Erythroblast (primary cell): ENCODE results near the gene AGAP5.

Experiments used
- DNase-seq, 2 experiments: peaks; one replicate each; lab custom pipeline; 2025; lab: John Stamatoyannopoulos, UW
- GATA1 ChIP-seq: IDR thresholded peaks from 2 replicates; pipeline ENCODE4 v1.6.1; 2011; ENCODE audit warnings: low read depth, mild to moderate bottlenecking, control low read depth, low read length, moderate library complexity
- POLR2A ChIP-seq: IDR thresholded peaks from 2 replicates; pipeline ENCODE4 v1.6.1; 2011; ENCODE audit warnings: mild to moderate bottlenecking, low read length

The AGAP5 gene

DNA sequence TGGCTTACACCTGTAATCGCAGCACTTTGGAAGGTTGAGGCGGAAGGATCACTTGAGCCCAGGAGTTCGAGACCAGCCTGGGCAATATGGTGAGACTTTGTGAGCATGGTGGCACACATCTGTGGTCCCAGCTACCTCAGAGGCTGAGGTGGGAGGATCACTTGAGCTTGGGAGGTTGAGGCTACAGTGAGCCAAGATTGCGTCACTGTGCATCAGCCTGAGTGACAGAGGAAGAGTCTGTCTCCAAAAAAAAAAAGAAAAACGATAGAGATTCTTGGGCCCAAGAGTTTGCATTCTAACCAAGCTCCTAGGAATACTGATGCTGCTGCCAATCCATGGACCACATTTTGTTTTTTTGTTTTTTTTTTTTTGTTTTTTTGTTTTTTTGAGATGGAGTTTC lies 68.7 kb downstream of the AGAP5 start:
- TF ChIP-seq POLR2A = no peak
- no peak for TF ChIP-seq GATA1
- no peak for DNase-seq

DNA sequence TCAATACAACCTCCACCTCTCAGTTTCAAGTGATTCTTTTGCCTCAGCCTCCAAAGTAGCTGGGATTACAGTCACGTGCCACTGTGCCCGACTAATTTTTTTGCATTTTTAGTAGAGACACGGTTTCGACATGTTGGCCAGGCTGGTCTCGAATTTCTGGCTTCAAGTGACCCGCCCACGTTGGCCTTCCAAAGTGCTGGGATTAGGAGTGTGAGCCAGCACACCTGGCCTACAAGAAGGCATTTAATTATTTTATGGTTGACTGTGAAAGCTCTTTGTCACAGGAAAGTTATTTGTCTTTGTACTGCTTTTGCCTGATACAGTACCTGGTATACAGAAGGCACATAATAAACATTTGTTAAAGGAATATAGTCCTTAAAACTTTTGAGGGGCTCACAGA lies 69.5 kb downstream of the AGAP5 start:
- no peak for DNase-seq
- TF ChIP-seq GATA1 (no peak), POLR2A (no peak)

DNA sequence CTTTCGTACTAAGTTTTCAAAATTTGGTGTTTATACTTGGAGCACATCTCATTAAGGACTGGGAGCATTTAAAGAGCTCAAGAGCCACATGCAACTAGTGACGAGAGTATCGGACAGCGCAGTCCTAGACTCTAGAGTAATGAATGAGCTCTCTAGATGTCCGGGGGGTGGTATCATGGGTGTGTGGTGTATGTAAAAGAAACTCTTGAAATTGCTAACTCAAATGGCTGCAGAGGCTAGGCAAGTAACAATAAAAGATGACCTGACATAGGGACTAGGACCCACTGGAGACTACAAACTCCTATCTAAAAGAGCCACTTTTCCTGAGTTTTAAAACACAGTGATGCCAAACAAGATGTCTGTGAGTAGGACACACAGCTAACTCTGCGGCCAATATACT lies 70.6 kb downstream of the AGAP5 start:
- DNase-seq = no peak
- no peak for TF ChIP-seq GATA1
- no peak for TF ChIP-seq POLR2A

- DNase-seq = peak; percentile 98
- TF ChIP-seq POLR2A (peak; percentile 92), GATA1 (no peak)
These were observed 71.8 kb downstream of the AGAP5 start for GRCh38 chr10:73625884-73626752.

DNA sequence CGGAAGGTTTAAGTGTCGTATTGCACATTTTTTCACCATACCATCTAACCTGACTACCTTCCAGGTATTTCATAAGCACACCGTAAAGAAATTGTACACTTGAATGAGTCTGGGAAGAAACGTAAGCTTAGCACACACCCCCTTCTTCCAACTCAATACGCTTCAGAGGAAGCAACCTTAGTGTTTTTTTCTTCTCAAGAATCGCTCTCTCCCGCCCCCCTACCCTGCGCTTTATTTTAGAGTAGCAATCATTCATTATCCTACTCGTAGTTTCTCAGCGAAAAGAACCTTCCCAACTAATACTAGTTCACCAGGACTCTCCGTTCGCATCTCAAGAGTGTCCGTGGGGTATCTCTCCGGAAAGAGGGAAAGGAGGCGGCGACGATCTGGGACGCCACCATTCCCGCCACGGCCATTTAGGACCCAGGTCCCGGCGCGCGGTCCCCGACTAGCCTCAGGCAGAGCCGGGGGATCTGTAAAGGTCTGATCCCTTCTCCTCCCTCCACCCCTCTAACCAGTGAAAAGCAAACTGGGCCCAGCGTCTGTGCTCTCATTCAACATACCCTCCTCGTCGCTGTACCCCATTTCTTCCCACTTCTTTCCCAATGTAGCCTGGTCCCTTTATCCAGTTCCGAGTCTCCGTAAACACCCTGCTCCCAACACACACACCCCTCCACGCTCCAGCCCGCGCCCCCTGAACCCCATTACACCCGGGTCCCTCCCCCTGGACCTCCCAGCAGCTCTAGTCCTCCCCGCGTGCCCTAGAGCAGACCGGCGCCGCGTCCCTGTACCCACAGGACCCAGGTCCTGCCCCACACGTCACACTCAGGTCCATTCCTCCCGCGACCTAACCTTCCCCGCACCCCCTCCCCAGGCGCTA lies 72.7 kb downstream of the AGAP5 start:
- TF ChIP-seq POLR2A (no peak), GATA1 (no peak)
- peak; percentile 66 to 69 for DNase-seq
